ENCODE measurements around the gene TEX12. TPM values are rescaled to one million over a fixed set of nuclear protein-coding genes. Genes with fewer than 3 reads are reported as not detected.

Gene TEX12
- total RNA-seq, 1 donor from 2014 or later: not detected

DNA sequence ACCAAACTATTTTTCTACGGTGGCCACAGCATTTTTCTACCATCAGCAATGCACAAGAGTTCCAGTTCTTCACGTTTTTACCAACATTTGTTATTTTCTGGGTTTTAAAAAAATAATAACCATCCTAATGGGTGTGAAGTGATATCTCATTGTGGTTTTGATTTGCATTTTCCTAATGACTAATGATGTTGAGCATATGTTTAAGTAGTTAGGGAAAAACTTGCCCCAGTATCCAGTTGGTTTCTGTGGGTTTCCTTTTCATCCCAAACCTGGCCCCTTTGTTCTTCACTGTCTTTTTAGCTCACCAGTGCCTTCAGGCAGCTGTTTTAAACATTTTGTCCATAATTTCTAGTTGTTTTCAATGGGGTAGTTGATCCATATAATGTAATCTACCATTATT lies 44.4 kb downstream of the TEX12 start:
- H3K4me3 ChIP-seq (ENCODE audit: low read depth, low read length): no peak overlapping the region
- DNase-seq (ENCODE audit: low read depth): no peak
- no peaks in the 10 kb centered on the region for H3K27me3 ChIP-seq (ENCODE audit: control insufficient read depth, insufficient read depth, low read length)
- no peaks in the 10 kb centered on the region for H3K36me3 ChIP-seq (ENCODE audit: control insufficient read depth, insufficient read depth, low read length)
- TF ChIP-seq, protein P1, sequence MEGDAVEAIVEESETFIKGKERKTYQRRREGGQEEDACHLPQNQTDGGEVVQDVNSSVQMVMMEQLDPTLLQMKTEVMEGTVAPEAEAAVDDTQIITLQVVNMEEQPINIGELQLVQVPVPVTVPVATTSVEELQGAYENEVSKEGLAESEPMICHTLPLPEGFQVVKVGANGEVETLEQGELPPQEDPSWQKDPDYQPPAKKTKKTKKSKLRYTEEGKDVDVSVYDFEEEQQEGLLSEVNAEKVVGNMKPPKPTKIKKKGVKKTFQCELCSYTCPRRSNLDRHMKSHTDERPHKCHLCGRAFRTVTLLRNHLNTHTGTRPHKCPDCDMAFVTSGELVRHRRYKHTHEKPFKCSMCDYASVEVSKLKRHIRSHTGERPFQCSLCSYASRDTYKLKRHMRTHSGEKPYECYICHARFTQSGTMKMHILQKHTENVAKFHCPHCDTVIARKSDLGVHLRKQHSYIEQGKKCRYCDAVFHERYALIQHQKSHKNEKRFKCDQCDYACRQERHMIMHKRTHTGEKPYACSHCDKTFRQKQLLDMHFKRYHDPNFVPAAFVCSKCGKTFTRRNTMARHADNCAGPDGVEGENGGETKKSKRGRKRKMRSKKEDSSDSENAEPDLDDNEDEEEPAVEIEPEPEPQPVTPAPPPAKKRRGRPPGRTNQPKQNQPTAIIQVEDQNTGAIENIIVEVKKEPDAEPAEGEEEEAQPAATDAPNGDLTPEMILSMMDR (IDR thresholded peaks at IDR 0.05; ENCODE audit: insufficient read depth, low read length, poor library complexity, severe bottlenecking): no peak

DNA sequence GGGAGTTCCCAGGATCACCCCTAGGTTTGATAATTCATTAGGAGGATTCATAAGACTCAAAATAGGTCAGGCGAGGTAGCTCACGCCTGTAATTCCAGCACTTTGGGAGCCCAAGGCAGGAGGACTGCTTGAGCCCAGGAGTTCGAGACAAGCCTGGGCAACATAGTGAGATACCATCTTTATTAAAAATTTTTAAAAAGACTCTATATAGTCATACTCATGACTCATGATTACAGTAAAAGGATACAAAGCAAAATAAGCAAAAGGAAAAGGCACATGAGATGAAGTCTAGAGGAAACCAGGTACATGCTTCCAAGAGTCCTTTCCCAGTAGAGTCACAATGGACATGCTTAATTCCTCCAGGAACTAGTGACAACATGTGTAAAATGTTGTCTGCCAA lies 45.1 kb downstream of the TEX12 start:
- H3K36me3 ChIP-seq (ENCODE audit: control insufficient read depth, insufficient read depth, low read length): no peaks in the 10 kb centered on the region
- TF ChIP-seq, protein P1 (IDR thresholded peaks at IDR 0.05; ENCODE audit: insufficient read depth, low read length, poor library complexity, severe bottlenecking): no peak
- DNase-seq (ENCODE audit: low read depth): no peak
- H3K27me3 ChIP-seq (ENCODE audit: control insufficient read depth, insufficient read depth, low read length): no peaks in the 10 kb centered on the region
- H3K4me3 ChIP-seq (ENCODE audit: low read depth, low read length): no peak overlapping the region

DNA sequence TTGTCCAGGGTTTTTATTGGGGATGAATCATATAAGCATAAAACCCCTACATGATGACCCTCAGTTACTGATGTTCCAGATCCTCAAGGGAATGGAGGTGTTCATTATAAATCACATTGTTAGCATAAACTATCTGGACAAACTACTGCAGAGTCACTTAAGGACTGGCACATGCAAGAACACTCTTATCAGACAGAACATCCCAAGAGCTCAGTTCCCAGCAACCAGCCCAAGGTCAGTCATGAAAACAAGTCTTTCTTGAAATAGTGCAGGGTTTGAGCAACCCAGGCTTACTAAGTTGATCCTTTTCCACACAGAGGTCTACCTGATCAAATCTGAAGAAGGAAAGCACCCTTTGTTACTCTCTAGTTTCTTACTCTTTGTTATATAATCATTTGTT lies 45.5 kb downstream of the TEX12 start:
- H3K27me3 ChIP-seq (ENCODE audit: control insufficient read depth, insufficient read depth, low read length): no peaks in the 10 kb centered on the region
- TF ChIP-seq, protein P1 (IDR thresholded peaks at IDR 0.05; ENCODE audit: insufficient read depth, low read length, poor library complexity, severe bottlenecking): no peak
- no peaks in the 10 kb centered on the region for H3K36me3 ChIP-seq (ENCODE audit: control insufficient read depth, insufficient read depth, low read length)
- no peak overlapping the region for H3K4me3 ChIP-seq (ENCODE audit: low read depth, low read length)
- no peak for DNase-seq (ENCODE audit: low read depth)

DNA sequence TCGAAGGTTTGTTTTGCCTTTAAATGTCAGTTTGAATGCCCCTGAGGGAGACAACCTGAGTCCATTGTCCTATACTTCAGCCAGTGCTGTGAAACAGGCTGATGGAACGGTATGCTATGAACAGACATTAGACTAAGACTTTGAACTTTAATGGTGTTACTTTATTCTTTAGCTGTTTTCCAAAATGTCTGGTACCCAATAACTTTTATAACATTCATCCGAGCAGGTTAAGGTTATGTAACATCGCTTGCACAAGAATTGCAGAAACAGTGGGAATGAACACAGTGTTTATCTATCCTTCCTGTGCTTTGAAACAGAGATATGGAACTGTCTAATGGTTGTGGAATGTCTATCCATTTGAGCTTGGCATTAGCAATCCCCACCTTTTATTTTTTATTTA lies 46.6 kb downstream of the TEX12 start:
- no peaks in the 10 kb centered on the region for H3K36me3 ChIP-seq (ENCODE audit: control insufficient read depth, insufficient read depth, low read length)
- no peak overlapping the region for H3K4me3 ChIP-seq (ENCODE audit: low read depth, low read length)
- DNase-seq (ENCODE audit: low read depth): no peak
- no peaks in the 10 kb centered on the region for H3K27me3 ChIP-seq (ENCODE audit: control insufficient read depth, insufficient read depth, low read length)
- TF ChIP-seq, protein P1 (IDR thresholded peaks at IDR 0.05; ENCODE audit: insufficient read depth, low read length, poor library complexity, severe bottlenecking): no peak

DNA sequence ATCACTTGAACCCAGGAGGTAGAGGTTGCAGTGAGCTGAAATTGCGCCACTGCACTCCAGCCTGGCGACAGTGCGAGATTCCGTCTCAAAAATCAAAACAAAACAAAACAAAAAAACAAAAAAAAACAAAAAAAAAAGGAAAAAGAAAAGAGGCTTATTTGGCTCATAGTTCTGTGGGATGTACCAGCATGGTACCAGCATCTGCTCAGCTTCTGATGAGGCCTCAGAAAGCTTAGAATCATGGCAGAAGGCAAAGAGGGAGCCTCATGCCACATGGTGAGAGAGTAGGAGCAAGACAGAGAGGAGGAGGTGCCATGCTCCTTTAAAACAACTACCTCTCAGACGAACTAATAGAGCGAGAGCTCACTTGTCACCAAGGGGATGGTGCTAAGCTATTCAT lies 48.4 kb downstream of the TEX12 start:
- TF ChIP-seq, protein P1 (IDR thresholded peaks at IDR 0.05; ENCODE audit: insufficient read depth, low read length, poor library complexity, severe bottlenecking): no peak
- no peak for DNase-seq (ENCODE audit: low read depth)
- Histone ChIP-seq H3K4me3 (ENCODE audit: low read depth, low read length) (no peak overlapping the region), H3K27me3 (ENCODE audit: control insufficient read depth, insufficient read depth, low read length) (no peaks in the 10 kb centered on the region), H3K36me3 (ENCODE audit: control insufficient read depth, insufficient read depth, low read length) (no peaks in the 10 kb centered on the region)

DNA sequence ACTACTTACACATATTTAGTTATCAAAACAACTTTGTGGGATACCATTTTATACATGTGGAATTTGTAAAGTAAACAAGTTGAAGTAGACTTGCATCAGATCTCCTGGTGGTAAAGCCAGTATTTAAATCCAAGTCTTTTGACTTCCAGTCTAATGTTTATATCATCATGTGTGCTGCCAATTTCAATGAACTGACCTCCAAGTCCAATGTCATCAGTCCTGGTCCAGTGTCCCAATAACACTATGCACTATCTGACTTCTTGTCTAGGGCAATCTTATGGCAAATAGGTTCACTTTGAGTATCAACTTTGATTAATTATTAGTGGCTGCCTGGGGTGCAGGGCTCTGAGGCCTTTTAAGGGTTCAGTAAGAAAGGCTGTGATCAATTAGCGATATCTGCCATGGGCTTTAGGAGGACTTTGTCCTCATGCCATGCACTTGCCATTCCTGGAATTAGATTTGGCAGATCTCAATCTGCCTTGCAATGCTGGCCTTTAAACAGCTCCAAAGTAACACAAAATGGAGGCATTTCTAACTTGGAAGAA lies 49.5 kb downstream of the TEX12 start:
- no peaks in the 10 kb centered on the region for H3K27me3 ChIP-seq (ENCODE audit: control insufficient read depth, insufficient read depth, low read length)
- DNase-seq (ENCODE audit: low read depth): no peak
- no peaks in the 10 kb centered on the region for H3K36me3 ChIP-seq (ENCODE audit: control insufficient read depth, insufficient read depth, low read length)
- TF ChIP-seq, protein P1 (IDR thresholded peaks at IDR 0.05; ENCODE audit: insufficient read depth, low read length, poor library complexity, severe bottlenecking): no peak
- H3K4me3 ChIP-seq (ENCODE audit: low read depth, low read length): no peak overlapping the region
